Large intestine (tissue), 3 donors: ENCODE data around the gene LRP2. TPM values are rescaled to one million over a fixed set of nuclear protein-coding genes. Genes with fewer than 3 reads are reported as not detected.

ENCODE experiments used
- DNase-seq, 2 donors: peaks; one replicate each; pipeline versions ENCODE4 v3.0.0 to v3.0.0-alpha.2; 2013
- H3K27ac ChIP-seq: one replicate; pipeline ENCODE4 v1.5.1; 2013; ENCODE audit warnings: low read length
- H3K27me3 ChIP-seq: 2 replicates; pipeline ENCODE4 v1.6.1; 2013; ENCODE audit warnings: low read length; ENCODE audit not compliant: control insufficient read depth, insufficient read depth
- H3K36me3 ChIP-seq: 2 replicates; pipeline ENCODE4 v1.6.1; 2013; ENCODE audit warnings: low read length; ENCODE audit not compliant: control insufficient read depth, insufficient read depth
- H3K4me1 ChIP-seq: one replicate; pipeline ENCODE4 v1.6.1; 2013; ENCODE audit warnings: low read length; ENCODE audit not compliant: control insufficient read depth, insufficient read depth
- H3K4me3 ChIP-seq: one replicate; pipeline ENCODE4 v1.5.1; 2013; ENCODE audit warnings: low read length
- H3K9me3 ChIP-seq: one replicate; pipeline ENCODE4 v1.6.1; 2013; ENCODE audit warnings: mild to moderate bottlenecking, low read depth, low read length, moderate library complexity; ENCODE audit not compliant: control insufficient read depth
- WGBS: methylation state at CpG from one replicate; pipeline ENCODE4 v1.1.5; 2013; ENCODE audit warnings: low lambda C conversion rate; ENCODE audit not compliant: insufficient coverage; 5-methylcytosine and 5-hydroxymethylcytosine counted together
- polyA plus RNA-seq: library from polyadenylated mRNA; unstranded; fragments of 120-200 nt; gene quantifications from one replicate; pipeline ENCODE4 v1.2.1, GENCODE V29; 2013

Gene LRP2
- polyA plus RNA-seq, 1 donor = 4.4 TPM

GRCh38 chr2:169077674-169078240, 284.6 kb downstream of the LRP2 start:
- Histone ChIP-seq H3K4me3 (no peak overlapping the region), H3K27me3 (no peaks in the 10 kb centered on the region), H3K9me3 (no peaks in the 10 kb centered on the region), H3K36me3 (no peaks in the 10 kb centered on the region), H3K27ac (no peak overlapping the region), H3K4me1 (no peaks in the 10 kb centered on the region)
- DNase-seq = no peak
- WGBS = 50% methylated on average over 1 of the region's 2 CpGs

Other genes starting within 250 kb of the LRP2 start
- gene BBS5, start 117.0 kb upstream of the LRP2 start, polyA plus RNA-seq = 5.8 TPM
- gene KLHL41, start 147.2 kb upstream of the LRP2 start, polyA plus RNA-seq = 5.1 TPM
- gene FASTKD1, start 211.3 kb upstream of the LRP2 start, polyA plus RNA-seq = 33.9 TPM
- 75.2 TPM for gene PPIG, start 221.8 kb upstream of the LRP2 start, polyA plus RNA-seq